Testis (tissue), 3 donors: ENCODE data around the gene XIRP2. TPM values are rescaled to one million over a fixed set of nuclear protein-coding genes. Genes with fewer than 3 reads are reported as not detected.

Source experiments
- DNase-seq: peaks from one replicate; pipeline ENCODE4 v3.0.0-alpha.2; 2019
- H3K27ac ChIP-seq, 2 donors: fragments of 200-600 bp; sonication (generic); one replicate each; pipeline ENCODE4 v1.5.1; 2019
- H3K27me3 ChIP-seq: fragments of 200-600 bp; sonication (generic); one replicate; pipeline ENCODE4 v1.5.1; 2019
- H3K36me3 ChIP-seq: fragments of 200-600 bp; sonication (generic); one replicate; pipeline ENCODE4 v1.5.1; 2017; ENCODE audit warnings: low read depth; ENCODE audit errors: missing control alignments
- H3K4me1 ChIP-seq: fragments of 200-600 bp; sonication (generic); one replicate; pipeline ENCODE4 v1.5.1; 2019
- H3K4me3 ChIP-seq, 2 donors: fragments of 200-600 bp; sonication (generic); one replicate each; pipeline ENCODE4 v1.5.1; 2017 to 2019
- H3K9me3 ChIP-seq: fragments of 200-600 bp; sonication (generic); one replicate; pipeline ENCODE4 v1.5.1; 2017
- POLR2A ChIP-seq: fragments of 450-650 bp; IDR thresholded peaks from one replicate; pipeline ENCODE4 v1.6.1; 2017; ENCODE audit warnings: antibody characterized with exemption, mild to moderate bottlenecking, moderate library complexity
- WGBS, 2 donors: methylation state at CpG; one replicate each; pipeline ENCODE4 v1.1.5; 2018; 5-methylcytosine and 5-hydroxymethylcytosine counted together
- intact Hi-C: fragments of 100-400 bp; cut with DNase I; formaldehyde crosslinking; loops from one replicate; pipeline ENCODE4 v1.15.1; 2023; ENCODE audit warnings: low total_unique reads
- polyA plus RNA-seq: library from polyadenylated mRNA; stranded (reverse); fragments of 350-450 nt; fragmentation: Illumina TruSeq; extraction: RNeasy Lipid Tissue Mini Kit (QIAGEN cat#74804); gene quantifications from one replicate; pipeline ENCODE4 v1.2.3, GENCODE V29; 2014; ENCODE audit warnings: low read depth, low replicate concordance; ENCODE audit not compliant: insufficient read depth
- total RNA-seq, 2 donors: library from RNA; depleted of rRNA; stranded (reverse); fragments of >200 nt; gene quantifications; one replicate each; pipeline ENCODE4 v1.2.3, GENCODE V29; 2016
- TF ChIP-seq, protein P1 (sequence below), 3 experiments: fragments of 450-650 bp in 2 of 3; fragments of 200-600 bp in 1 of 3; sonication (generic) in 1 of 3; IDR thresholded peaks; one replicate each; pipeline ENCODE4 v1.5.1; 2016 to 2019; ENCODE audit warnings: antibody characterized with exemption in 3 of 3, mild to moderate bottlenecking in 2 of 3, moderate library complexity in 1 of 3

The XIRP2 gene
- total and polyA plus RNA-seq, 3 donors from 2014 or later: 1.1 to 5.9 (median 3.9) TPM

DNA sequence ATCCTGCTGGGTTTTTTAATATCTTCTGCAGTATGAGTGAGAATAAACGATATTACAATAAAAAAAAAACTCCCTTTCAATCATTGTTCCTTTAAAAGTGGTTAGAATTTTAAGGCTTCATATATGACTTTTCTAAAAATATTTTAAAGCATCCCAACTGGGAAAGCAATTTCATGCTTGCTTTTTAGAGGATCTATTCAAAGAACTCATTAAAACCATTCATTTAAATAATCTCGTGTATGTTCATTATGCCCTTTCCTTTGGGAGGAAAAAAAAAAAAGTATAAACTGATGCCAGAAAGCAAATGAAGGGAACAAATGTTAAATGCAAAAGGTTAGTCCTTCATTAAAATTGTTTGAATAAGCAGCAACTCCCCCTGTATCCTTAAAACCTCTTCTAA lies 81.2 kb downstream of the XIRP2 start:
- intact Hi-C loops: no loop called here
- no peak for DNase-seq

DNA sequence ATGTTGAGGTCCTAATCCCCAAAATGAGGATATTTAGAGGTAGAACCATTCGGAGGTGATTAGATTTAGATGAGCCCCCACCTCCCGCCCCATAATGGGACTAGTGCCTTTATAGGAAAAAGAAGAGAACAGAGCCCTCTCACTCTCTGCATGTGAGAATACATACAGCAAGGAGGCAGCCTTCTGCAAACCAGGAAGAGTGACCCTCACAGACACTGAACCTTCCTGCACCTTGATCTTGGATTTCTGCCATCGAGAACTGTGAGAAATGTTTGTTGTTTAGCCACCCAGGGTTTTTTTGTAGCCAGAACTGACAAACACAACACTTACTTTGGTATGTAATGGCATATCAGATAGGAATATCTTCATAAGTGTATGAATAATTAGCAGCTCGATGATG lies 83.7 kb downstream of the XIRP2 start:
- Histone ChIP-seq H3K27me3 (no peaks in the 10 kb centered on the region), H3K9me3 (no peaks in the 10 kb centered on the region), H3K36me3 (no peaks in the 10 kb centered on the region), H3K27ac (no peak overlapping the region), H3K4me3 (no peak overlapping the region), H3K4me1 (no peaks in the 10 kb centered on the region)
- WGBS, 2 donors: 86 to 88% methylated on average over 4 of the region's 4 CpGs
- intact Hi-C loops: no loop called here
- no peak for TF ChIP-seq POLR2A
- TF ChIP-seq, protein P1, sequence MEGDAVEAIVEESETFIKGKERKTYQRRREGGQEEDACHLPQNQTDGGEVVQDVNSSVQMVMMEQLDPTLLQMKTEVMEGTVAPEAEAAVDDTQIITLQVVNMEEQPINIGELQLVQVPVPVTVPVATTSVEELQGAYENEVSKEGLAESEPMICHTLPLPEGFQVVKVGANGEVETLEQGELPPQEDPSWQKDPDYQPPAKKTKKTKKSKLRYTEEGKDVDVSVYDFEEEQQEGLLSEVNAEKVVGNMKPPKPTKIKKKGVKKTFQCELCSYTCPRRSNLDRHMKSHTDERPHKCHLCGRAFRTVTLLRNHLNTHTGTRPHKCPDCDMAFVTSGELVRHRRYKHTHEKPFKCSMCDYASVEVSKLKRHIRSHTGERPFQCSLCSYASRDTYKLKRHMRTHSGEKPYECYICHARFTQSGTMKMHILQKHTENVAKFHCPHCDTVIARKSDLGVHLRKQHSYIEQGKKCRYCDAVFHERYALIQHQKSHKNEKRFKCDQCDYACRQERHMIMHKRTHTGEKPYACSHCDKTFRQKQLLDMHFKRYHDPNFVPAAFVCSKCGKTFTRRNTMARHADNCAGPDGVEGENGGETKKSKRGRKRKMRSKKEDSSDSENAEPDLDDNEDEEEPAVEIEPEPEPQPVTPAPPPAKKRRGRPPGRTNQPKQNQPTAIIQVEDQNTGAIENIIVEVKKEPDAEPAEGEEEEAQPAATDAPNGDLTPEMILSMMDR (IDR thresholded peaks at IDR 0.05): no peak
- DNase-seq: no peak

More for the DNA sequence above, 81.2 kb downstream of the XIRP2 start:
- WGBS, 2 donors: 64 to 67% methylated on average over 2 of the region's 2 CpGs
- TF ChIP-seq POLR2A: no peak
- TF ChIP-seq, protein P1 (IDR thresholded peaks at IDR 0.05): no peak
- H3K4me1 ChIP-seq: no peaks in the 10 kb centered on the region
- no peaks in the 10 kb centered on the region for H3K9me3 ChIP-seq
- no peaks in the 10 kb centered on the region for H3K36me3 ChIP-seq
- H3K4me3 ChIP-seq: no peak overlapping the region
- H3K27me3 ChIP-seq: no peaks in the 10 kb centered on the region
- H3K27ac ChIP-seq: no peak overlapping the region

DNA sequence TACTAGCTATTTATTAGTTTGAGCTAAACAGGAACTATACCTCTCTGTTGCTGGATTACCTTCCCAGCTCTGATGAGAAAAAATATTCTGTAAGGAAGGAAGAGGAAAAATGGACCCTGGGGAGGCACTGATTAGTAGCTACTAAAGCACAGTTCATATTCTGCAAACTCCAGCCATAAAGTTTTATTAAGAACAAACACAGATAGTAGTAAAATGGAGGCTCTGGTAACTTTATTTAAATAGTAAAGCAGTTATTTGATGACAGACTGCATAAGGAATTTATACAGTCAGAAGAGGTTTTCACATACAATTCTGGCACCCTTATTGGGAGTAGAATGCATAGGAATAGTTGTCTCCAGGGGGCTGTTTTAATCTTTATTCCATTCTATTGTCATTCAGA lies 84.1 kb downstream of the XIRP2 start:
- no peaks in the 10 kb centered on the region for H3K9me3 ChIP-seq
- TF ChIP-seq POLR2A: no peak
- TF ChIP-seq, protein P1 (IDR thresholded peaks at IDR 0.05): no peak
- H3K27ac ChIP-seq: no peak overlapping the region
- no peaks in the 10 kb centered on the region for H3K36me3 ChIP-seq
- intact Hi-C loops: no loop called here
- no peaks in the 10 kb centered on the region for H3K4me1 ChIP-seq
- no peaks in the 10 kb centered on the region for H3K27me3 ChIP-seq
- DNase-seq: no peak
- H3K4me3 ChIP-seq: no peak overlapping the region

DNA sequence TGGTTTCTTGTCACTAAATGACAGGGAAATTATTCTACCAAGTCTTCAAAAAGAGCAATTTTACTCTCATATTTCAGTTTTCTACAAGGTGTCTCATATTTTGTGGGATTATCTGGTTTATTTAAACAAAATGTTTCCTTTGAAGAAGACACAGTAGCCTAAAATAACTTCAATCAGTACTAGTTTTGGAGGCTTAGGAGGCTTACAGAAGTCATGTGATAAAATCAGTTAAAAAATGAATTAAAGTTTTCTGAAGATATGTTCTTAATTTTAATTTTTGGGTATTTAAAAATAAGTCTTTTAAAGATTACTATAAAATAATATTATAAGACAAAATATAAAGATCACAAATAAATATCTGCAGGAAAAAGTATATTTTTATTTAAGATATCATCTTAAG lies 95.9 kb downstream of the XIRP2 start:
- H3K36me3 ChIP-seq: no peaks in the 10 kb centered on the region
- intact Hi-C loops: no loop called here
- TF ChIP-seq, protein P1 (IDR thresholded peaks at IDR 0.05): no peak
- TF ChIP-seq POLR2A: no peak
- H3K4me1 ChIP-seq: no peaks in the 10 kb centered on the region
- no peak for DNase-seq
- H3K27ac ChIP-seq: no peak overlapping the region
- H3K27me3 ChIP-seq: no peaks in the 10 kb centered on the region
- no peaks in the 10 kb centered on the region for H3K9me3 ChIP-seq
- no peak overlapping the region for H3K4me3 ChIP-seq

DNA sequence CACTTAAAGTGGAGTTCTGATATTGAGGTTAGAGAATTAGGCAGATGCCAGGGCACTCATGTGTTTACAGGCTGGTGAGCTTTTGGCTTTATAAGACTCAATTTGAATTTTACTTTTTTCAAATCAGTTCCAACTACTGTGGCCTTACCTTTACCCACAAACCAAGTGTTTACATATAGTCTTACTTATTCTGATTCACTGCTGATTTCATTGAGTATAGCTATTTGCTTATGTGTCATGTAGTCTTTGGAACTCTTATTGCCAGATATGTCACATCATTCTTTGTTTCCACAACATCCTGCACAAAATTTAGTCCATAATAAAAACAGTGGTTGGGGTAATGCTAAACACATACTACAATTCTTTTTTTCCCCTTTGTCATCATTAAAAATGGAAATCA lies 96.5 kb downstream of the XIRP2 start:
- intact Hi-C loops: no loop called here
- no peak overlapping the region for H3K27ac ChIP-seq

More for the DNA sequence above, 96.5 kb downstream of the XIRP2 start:
- TF ChIP-seq, protein P1 (IDR thresholded peaks at IDR 0.05): no peak
- no peak for TF ChIP-seq POLR2A
- H3K36me3 ChIP-seq: no peaks in the 10 kb centered on the region
- no peaks in the 10 kb centered on the region for H3K4me1 ChIP-seq
- no peak overlapping the region for H3K4me3 ChIP-seq
- no peaks in the 10 kb centered on the region for H3K9me3 ChIP-seq
- no peaks in the 10 kb centered on the region for H3K27me3 ChIP-seq
- no peak for DNase-seq
